ENCODE results near the gene SH3RF3.

GRCh38 chr2:109456776-109457175 is 327.8 kb downstream of the SH3RF3 start:
- TF ChIP-seq ZNF274 (IDR thresholded peaks at IDR 0.05; ENCODE audit: low read depth, low read length) = no peak
- no peak for TF ChIP-seq YY1 (IDR thresholded peaks at IDR 0.05; ENCODE audit: insufficient read depth, insufficient read length)

Data from NT2/D1 (cell line).